ENCODE results near the gene DQX1. TPM values are rescaled to one million over a fixed set of nuclear protein-coding genes. Genes with fewer than 3 reads are reported as not detected.

DQX1 gene
- total and polyA plus RNA-seq, 2 experiments from 2014 or later, result 0.32 to 0.52 TPM

DNA sequence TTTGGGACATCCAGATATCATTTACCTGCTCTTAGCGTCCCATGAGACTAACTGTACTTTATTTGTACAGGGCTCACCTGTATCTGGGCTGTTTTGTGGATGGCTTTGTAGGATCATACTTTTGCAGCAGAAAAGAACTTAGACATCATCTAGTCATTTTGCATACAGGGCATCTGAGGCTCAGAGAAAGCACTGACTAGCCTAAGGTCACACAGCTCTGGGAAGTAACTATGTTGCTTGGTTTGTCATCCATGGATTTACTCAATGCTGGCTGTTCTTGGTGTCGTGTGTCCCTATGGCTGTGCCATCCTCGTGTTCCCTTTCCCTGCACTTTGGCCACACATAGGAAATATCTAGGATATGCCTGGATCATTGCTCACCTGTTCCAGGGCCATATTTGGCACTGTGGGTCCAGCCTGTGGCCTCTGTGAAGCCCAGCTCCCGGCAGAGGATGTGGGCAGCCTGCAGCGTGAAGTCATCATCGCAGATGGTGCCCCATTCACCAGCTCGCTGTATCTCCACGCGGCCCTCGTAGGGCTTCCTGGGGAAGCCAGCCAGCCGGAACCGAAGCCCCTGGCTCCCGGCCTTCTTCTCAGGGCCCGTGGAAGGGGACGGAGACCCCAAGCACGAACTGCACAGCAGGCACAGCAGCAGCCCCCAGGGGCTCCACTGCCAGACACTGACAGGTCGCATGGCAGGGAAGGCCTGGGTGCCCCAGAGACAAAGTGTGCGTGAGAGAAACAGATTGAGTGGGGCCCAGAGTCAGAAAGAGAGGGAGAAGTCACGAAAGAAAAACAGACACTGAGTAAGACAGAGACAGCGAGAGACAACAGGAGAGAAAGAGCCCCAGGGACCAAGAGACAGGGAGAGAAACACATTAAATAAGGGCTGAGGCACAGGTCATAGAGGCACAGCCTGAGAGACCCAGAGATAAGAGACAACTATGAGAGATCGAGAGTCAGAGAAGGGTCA lies 26.2 kb upstream of the DQX1 start:
- H3K4me2 ChIP-seq, result peak overlapping the region; percentile 96
- no peaks in the 10 kb centered on the region; the same call in 1 of the 2 replicates for H4K20me1 ChIP-seq (replicated peaks; ENCODE audit: insufficient read depth)
- H3K27ac ChIP-seq (ENCODE audit: low read depth), result no peak overlapping the region
- H3F3A ChIP-seq (replicated peaks; ENCODE audit: low read depth), result peaks cover 7% of the 10 kb centered on the region
- no peaks in the 10 kb centered on the region for H3K9me2 ChIP-seq (ENCODE audit: insufficient read depth)
- no peak for DNase-seq (ENCODE audit: low spot score)
- Mint-ChIP-seq H3K36me3 (ENCODE audit: low read depth) (peaks cover 6% of the 10 kb centered on the region; the same call in 1 of the 3 replicates), H3K27ac (no peak overlapping the region), H3K27me3 (ENCODE audit: insufficient read depth, low read depth, poor library complexity) (peaks cover 83% of the 10 kb centered on the region), H3K9me3 (peaks cover 3% of the 10 kb centered on the region; the same call in 1 of the 3 replicates), H3K4me3 (peak overlapping the region; percentile 83), H3K4me1 (peaks cover 26% of the 10 kb centered on the region)
- H2AFZ ChIP-seq, result no peak overlapping the region
- peaks cover 92% of the 10 kb centered on the region for H3K27me3 ChIP-seq (ENCODE audit: insufficient read depth)
- peaks cover 22% of the 10 kb centered on the region for H3K4me1 ChIP-seq (ENCODE audit: insufficient read depth)
- no peak for ATAC-seq
- no peaks in the 10 kb centered on the region for H3K36me3 ChIP-seq (ENCODE audit: insufficient read depth)
- TF ChIP-seq CREB1 (CRISPR knock-in tag; IDR thresholded peaks at IDR 0.05; ENCODE audit: low read depth), result no peak
- TF ChIP-seq ZNF114 (CRISPR knock-in tag; IDR thresholded peaks at IDR 0.05), result no peak
- TF ChIP-seq POLR2AphosphoS5 (IDR thresholded peaks at IDR 0.05; ENCODE audit: low read depth), result no peak
- TF ChIP-seq, protein P1, sequence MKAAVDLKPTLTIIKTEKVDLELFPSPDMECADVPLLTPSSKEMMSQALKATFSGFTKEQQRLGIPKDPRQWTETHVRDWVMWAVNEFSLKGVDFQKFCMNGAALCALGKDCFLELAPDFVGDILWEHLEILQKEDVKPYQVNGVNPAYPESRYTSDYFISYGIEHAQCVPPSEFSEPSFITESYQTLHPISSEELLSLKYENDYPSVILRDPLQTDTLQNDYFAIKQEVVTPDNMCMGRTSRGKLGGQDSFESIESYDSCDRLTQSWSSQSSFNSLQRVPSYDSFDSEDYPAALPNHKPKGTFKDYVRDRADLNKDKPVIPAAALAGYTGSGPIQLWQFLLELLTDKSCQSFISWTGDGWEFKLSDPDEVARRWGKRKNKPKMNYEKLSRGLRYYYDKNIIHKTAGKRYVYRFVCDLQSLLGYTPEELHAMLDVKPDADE (IDR thresholded peaks at IDR 0.05), result no peak
- no peak for TF ChIP-seq NANOG (IDR thresholded peaks at IDR 0.05; ENCODE audit: borderline replicate concordance)
- no peak for TF ChIP-seq ZNF331 (CRISPR knock-in tag; IDR thresholded peaks at IDR 0.05; ENCODE audit: low read depth)
- TF ChIP-seq CTCF (conservative IDR thresholded peaks at IDR 0.05; ENCODE audit: low read depth in 2 of 2), result no peak
- no peak for TF ChIP-seq JUNB (IDR thresholded peaks at IDR 0.05; ENCODE audit: unreplicated experiment)
- TF ChIP-seq ZNF462 (CRISPR knock-in tag; IDR thresholded peaks at IDR 0.05), result no peak
- no peak for TF ChIP-seq STAT1 (IDR thresholded peaks at IDR 0.05; ENCODE audit: unreplicated experiment)
- TF ChIP-seq EZH2 (IDR thresholded peaks at IDR 0.05; ENCODE audit: low read depth, unreplicated experiment), result no peak
- TF ChIP-seq, protein P2, sequence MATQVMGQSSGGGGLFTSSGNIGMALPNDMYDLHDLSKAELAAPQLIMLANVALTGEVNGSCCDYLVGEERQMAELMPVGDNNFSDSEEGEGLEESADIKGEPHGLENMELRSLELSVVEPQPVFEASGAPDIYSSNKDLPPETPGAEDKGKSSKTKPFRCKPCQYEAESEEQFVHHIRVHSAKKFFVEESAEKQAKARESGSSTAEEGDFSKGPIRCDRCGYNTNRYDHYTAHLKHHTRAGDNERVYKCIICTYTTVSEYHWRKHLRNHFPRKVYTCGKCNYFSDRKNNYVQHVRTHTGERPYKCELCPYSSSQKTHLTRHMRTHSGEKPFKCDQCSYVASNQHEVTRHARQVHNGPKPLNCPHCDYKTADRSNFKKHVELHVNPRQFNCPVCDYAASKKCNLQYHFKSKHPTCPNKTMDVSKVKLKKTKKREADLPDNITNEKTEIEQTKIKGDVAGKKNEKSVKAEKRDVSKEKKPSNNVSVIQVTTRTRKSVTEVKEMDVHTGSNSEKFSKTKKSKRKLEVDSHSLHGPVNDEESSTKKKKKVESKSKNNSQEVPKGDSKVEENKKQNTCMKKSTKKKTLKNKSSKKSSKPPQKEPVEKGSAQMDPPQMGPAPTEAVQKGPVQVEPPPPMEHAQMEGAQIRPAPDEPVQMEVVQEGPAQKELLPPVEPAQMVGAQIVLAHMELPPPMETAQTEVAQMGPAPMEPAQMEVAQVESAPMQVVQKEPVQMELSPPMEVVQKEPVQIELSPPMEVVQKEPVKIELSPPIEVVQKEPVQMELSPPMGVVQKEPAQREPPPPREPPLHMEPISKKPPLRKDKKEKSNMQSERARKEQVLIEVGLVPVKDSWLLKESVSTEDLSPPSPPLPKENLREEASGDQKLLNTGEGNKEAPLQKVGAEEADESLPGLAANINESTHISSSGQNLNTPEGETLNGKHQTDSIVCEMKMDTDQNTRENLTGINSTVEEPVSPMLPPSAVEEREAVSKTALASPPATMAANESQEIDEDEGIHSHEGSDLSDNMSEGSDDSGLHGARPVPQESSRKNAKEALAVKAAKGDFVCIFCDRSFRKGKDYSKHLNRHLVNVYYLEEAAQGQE (IDR thresholded peaks at IDR 0.05; ENCODE audit: unreplicated experiment), result no peak
- no peak for TF ChIP-seq EZH2phosphoT487 (IDR thresholded peaks at IDR 0.05; ENCODE audit: unreplicated experiment)
- H3K4me3 ChIP-seq, result peak overlapping the region; percentile 93
- H3K79me2 ChIP-seq (replicated peaks; ENCODE audit: insufficient read depth), result peaks cover 1% of the 10 kb centered on the region; the same call in 1 of the 2 replicates

Data from GM23338 (cell line).